NCI-H1092 (cell line): Measurements from ENCODE around the gene ZNF500.
"Not testable (repeated sequence)": the region's sequence is repeated elsewhere in the genome, so short reads cannot be mapped to it uniquely, and the experiment has no call there.

Source experiments
- DNase-seq: peaks from one replicate; lab custom pipeline; 2025; lab: John Stamatoyannopoulos, UW

ZNF500 gene

GRCh38 chr16:4796982-4797804, 30.2 kb upstream of the ZNF500 start:
- no peak for DNase-seq

DNA sequence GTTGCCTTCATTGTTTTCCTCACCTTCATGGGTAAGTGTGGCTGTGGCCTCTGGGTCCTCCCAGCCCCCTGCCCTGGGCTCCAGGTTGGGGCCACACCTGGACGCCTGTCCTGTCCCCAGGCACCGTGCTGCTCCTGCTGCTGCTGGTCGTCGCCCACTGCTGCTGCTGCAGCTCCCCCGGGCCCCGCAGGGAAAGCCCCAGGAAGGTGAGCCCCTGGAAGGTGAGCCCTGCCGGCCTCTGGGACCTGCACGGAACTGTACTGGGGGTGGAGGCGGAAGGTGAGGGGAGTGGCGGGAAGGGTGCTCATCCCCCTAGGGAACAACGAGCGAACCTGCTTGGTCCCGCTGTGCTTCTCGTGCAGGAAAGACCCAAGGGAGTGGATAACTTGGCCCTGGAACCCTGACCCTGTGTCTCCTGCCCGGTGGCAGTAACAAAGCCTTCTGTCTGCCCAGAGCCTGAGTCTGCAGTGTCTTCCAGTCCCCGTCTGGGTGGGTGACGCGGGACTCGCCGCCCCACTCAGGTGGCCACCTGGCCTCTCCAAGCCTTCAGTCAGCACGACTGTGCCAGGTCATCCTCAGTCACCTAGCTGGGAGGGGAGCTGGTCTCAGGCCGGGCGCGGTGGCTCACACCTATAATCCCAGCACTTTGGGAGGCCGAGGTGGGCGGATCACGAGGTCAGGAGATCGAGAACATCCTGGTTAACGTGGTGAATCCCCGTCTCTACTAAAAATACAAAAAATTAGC, 29.0 kb upstream of the ZNF500 start:
- no peak for DNase-seq

DNA sequence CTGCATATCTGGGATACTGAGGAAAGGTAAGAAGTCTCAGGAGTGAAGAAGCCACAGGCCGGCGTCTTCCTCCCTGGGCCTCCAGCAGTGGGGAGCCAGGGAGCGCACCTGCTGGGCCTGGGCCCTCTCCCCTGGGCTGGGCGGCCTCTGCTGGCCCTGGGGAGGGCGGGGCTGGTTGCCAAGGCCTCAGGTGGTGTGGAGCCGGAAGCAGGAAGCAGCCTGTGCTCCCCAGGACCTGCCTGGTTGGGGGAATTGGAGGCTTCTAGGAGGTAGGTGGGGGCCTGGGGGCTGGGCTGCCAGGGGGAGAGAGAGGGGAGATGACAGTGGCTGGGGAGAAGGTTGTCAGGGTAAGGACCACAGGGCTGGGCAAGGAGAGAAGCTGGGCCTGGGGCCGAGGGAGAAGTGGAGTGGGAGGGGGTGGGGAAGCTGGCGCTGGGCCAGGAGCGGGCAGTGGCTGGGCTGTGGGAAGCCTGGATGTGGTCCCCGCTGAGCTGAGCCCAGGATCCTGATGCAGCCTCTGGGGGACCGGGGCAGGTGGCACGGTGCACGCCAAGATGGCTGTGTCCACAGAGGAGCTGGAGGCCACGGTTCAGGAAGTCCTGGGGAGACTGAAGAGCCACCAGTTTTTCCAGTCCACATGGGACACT, 28.3 kb upstream of the ZNF500 start, which contains the start of gene SMIM22:
TSS of gene SMIM22 (plus strand) at position 189 of the 647 bp plus-strand sequence. CDS start at position 555, 366 bp downstream.
- DNase-seq: peak; percentile 57

GRCh38 chr16:4792951-4793513, 26.1 kb upstream of the ZNF500 start:
- no peak for DNase-seq

GRCh38 chr16:4790871-4791270, 23.9 kb upstream of the ZNF500 start:
- no peak for DNase-seq

GRCh38 chr16:4790261-4790660, 23.3 kb upstream of the ZNF500 start:
- DNase-seq: no peak

- DNase-seq: no peak
Measured at GRCh38 chr16:4788910-4789309, 21.9 kb upstream of the ZNF500 start.

DNA sequence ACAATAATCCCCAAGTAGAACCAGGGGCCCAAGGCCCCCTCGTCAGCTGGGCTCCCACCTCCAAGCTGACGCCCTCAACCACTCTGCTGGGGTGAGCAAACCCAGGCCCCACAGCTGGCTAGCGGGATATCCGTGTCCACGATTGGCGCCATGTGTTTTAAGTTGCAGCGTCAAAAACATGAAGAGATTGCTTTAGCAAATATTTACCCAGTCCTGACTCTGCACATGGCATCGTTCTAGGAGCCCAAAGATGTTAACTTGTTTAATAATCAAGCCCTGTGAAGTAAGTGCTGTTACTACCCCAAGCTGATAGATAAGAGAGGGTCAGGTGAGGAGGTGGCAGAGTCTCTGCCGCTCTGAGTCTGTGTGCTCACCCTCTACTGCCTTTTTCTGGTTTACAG, 21.5 kb upstream of the ZNF500 start:
- no peak for DNase-seq

GRCh38 chr16:4787627-4788482, 20.9 kb upstream of the ZNF500 start, which contains the start of gene SEPTIN12:
SEPTIN12 (minus strand) TSS chr16:4788345; CDS start chr16:4787645, 700 bp downstream.
- DNase-seq: no peak

DNA sequence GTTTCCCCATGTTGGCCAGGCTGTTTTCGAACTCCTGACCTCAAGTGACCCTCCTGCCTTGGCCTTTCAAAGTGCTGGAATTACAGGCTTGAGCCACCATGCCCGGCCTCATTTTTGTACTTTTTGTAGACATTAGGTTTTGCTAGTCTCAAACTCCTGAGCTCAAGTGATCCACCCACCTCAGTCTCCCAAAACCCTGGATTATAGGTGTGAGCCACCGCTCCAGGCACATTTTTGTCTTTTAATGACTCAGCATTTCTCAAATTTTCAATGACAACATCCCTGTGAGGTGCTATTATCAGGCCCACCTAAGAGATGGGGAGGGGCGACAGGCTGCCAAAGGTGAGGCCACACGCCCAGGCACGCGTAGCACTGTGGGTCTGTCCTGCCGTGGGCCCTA, 20.1 kb upstream of the ZNF500 start:
- DNase-seq: no peak

DNA sequence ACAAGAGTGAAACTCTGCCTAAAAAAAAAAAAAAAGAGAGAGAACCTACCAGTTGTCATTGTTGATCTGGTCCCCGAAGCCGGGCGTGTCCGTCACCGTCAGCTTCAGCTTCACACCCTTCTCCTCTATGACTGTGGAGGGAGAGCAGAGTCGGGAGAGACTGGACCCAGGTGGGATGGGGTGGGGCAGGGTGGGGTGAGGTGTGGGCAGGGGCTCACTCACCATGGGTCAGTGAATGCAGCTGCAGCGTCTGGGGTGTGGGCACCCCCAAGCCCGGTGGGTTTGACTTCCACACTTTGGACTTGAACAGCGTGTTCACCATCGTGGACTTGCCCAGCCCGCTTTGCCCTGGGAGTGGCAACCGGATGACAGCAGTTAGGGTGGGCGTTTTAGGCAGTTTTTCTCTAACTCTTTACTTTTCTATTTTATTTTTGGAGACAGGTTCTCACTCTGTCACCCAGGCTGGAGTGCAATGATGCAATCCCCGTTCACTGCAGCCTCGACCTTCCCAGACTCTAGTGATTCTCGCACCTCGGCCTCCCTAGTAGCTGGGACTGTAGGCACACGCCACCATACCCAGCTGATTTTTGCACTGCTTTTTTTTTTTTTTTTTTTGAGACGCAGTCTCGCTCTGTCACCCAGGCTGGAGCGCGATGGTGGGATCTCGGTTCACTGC, 18.9 kb upstream of the ZNF500 start:
- no peak for DNase-seq

GRCh38 chr16:4784444-4784987, 17.6 kb upstream of the ZNF500 start:
- not testable (repeated sequence) for DNase-seq

DNA sequence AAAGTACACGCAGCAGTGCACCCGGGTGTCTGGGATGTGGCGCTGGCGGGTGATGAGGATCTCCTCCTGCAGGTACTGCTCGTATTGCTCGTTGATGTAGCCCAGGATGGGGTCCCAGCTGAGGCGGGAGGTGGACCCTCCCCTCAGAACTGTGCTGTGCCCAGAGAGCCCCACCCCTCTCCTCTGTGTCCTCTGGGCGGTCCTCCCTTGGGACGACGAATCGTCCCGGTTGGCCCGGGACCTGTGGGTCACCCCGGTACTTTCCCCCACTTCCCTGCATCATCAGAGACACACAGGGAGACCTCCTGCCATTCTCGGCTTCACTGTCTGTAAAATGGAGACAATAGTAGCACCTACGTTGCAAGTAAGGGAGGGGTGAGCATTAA, 17.0 kb upstream of the ZNF500 start:
- DNase-seq: no peak

GRCh38 chr16:4783251-4783950, 16.4 kb upstream of the ZNF500 start:
- DNase-seq: no peak

DNA sequence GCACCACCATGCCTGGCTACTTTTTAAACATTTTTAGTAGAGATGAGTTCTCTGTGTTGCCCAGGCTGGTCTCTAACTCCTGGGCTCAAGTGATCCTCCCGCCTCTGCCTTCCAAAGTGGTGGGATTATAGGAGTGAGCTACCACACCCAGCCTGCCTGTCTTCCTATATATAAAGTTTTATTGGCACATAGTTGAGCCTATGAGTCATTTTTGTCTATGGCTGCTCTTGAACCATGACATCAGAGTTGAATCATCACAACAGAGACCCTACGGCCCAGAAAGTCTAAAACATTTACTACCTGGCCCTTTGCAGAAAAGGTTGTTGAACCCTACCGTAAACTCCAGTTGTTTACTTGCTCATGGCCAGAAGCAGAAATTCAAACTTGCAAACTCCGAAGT, 13.3 kb upstream of the ZNF500 start:
- no peak for DNase-seq

- no peak for DNase-seq
Measured at GRCh38 chr16:4778050-4778392, 11.1 kb upstream of the ZNF500 start.

DNA sequence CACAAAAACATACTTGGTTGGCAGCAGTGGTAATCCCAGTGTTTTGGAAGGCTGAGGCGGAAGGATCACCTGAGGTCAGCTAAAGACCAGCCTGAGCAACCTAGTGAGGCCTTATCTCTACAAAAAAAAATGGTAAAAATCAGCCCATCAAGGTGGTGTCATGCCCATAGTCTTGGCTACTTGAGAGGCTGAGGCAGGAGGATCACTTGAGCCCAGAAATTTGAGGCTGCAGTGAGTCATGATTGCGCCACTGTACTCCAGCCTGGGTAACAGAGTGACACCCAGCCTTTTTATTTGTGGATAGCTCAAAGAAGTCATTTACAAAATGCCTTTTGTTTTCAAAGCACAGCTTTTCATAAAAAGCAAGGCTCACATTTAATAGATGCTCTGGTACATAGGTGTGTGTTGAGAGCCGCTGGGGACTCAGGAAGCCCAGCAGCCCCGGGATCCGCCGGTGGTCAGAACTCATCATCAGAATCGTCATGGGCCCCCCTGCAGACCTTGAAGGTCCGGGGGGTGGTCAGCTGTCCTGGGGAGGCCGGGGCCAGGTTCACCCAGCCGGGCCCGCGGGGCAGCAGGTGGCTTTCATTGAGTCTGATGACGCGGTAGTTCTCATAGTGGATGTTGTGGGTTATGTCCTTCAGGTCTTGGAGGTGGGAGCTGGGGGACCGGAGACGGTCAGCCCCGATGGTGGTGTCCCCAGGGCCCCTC, 10.5 kb upstream of the ZNF500 start:
- DNase-seq: no peak

- DNase-seq: no peak
Measured at GRCh38 chr16:4776141-4776705, 9.3 kb upstream of the ZNF500 start.

GRCh38 chr16:4775005-4775404, 8.0 kb upstream of the ZNF500 start:
- DNase-seq: no peak
